ENCODE data around the gene WIZ.
A peak's percentile ranks its signal among the peaks of the same experiment; 100 is the strongest.

WIZ gene

GRCh38 chr19:15379999-15380647 is 69.6 kb downstream of the WIZ start:
- DNase-seq, result peak in 11 of 56 donors; percentile 37 to 65 (median 52)

- DNase-seq, result peak; percentile 78 to 99 (median 97)
Measured at GRCh38 chr19:15379083-15379998, 70.4 kb downstream of the WIZ start, which contains the start of gene AKAP8. AKAP8 (minus strand) TSS chr19:15379787; CDS start chr19:15379731, 56 bp downstream.

- DNase-seq, result peak in 21 of 56 donors; percentile 9 to 65 (median 35)
Measured at GRCh38 chr19:15378534-15379082, 71.1 kb downstream of the WIZ start.

- no peak for DNase-seq
Measured at GRCh38 chr19:15374796-15375440, 74.8 kb downstream of the WIZ start.

- DNase-seq, result peak in 9 of 56 donors; percentile 2 to 54 (median 24)
Measured at GRCh38 chr19:15374105-15374651, 75.6 kb downstream of the WIZ start.

- no peak for DNase-seq
Measured at GRCh38 chr19:15373644-15374043, 76.1 kb downstream of the WIZ start.

- DNase-seq, result no peak
Measured at GRCh38 chr19:15372891-15373301, 76.9 kb downstream of the WIZ start.

GRCh38 chr19:15372470-15372869 is 77.3 kb downstream of the WIZ start:
- peak in 2 of 56 donors; percentile 1 to 18 for DNase-seq

- DNase-seq, result no peak
Measured at GRCh38 chr19:15371786-15372380, 77.9 kb downstream of the WIZ start.

GRCh38 chr19:15371119-15371518 is 78.6 kb downstream of the WIZ start:
- no peak for DNase-seq

Measured in nucleus accumbens (tissue), 56 donors.